ENCODE results near the gene ZNF283. TPM values are rescaled to one million over a fixed set of nuclear protein-coding genes. Genes with fewer than 3 reads are reported as not detected.

The ZNF283 gene
- total RNA-seq, 1 donor from 2014 or later = 19.8 TPM

- Histone ChIP-seq H3K79me2 (ENCODE audit: low read depth) (no peaks in the 10 kb centered on the region), H3K9me3 (ENCODE audit: low read depth) (peaks cover 35% of the 10 kb centered on the region), H4K20me1 (ENCODE audit: low read depth) (no peaks in the 10 kb centered on the region), H3K27me3 (no peaks in the 10 kb centered on the region), H3K4me2 (no peak overlapping the region), H3K36me3 (peaks cover 65% of the 10 kb centered on the region), H3K4me1 (no peaks in the 10 kb centered on the region), H3F3A (ENCODE audit: low read depth) (no peaks in the 10 kb centered on the region), H2AFZ (replicated peaks) (no peak overlapping the region), H3K9ac (no peak overlapping the region), H3K4me3 (no peak overlapping the region), H3K27ac (no peak overlapping the region)
- peaks cover 69% of the 10 kb centered on the region for H3K36me3 Mint-ChIP-seq
- no peak overlapping the region for H3K4me3 Mint-ChIP-seq
- peaks cover 51% of the 10 kb centered on the region for H3K9me3 Mint-ChIP-seq
- no peak overlapping the region for H3K27ac Mint-ChIP-seq
- DNase-seq (ENCODE audit: low spot score) = no peak
- peaks cover 3% of the 10 kb centered on the region for H3K27me3 Mint-ChIP-seq (ENCODE audit: insufficient read depth, low read depth)
- H3K4me1 Mint-ChIP-seq = no peaks in the 10 kb centered on the region
- TF ChIP-seq CTCF (IDR thresholded peaks at IDR 0.05) = no peak
- TF ChIP-seq EZH2phosphoT487 (IDR thresholded peaks at IDR 0.05) = no peak
- no peak for TF ChIP-seq EZH2 (IDR thresholded peaks at IDR 0.05)
Measured at GRCh38 chr19:43839139-43839538, 12.0 kb downstream of the ZNF283 start.

GRCh38 chr19:43842007-43842406 lies 14.9 kb downstream of the ZNF283 start:
- Histone ChIP-seq H3K4me3 (no peak overlapping the region), H3F3A (ENCODE audit: low read depth) (no peaks in the 10 kb centered on the region), H3K4me1 (no peaks in the 10 kb centered on the region), H3K4me2 (no peak overlapping the region), H4K20me1 (ENCODE audit: low read depth) (no peaks in the 10 kb centered on the region), H3K9me3 (ENCODE audit: low read depth) (peaks cover 52% of the 10 kb centered on the region), H3K27me3 (no peaks in the 10 kb centered on the region), H3K9ac (no peak overlapping the region), H3K27ac (no peak overlapping the region), H3K36me3 (peaks cover 74% of the 10 kb centered on the region), H3K79me2 (ENCODE audit: low read depth) (no peaks in the 10 kb centered on the region), H2AFZ (replicated peaks) (no peak overlapping the region)
- DNase-seq (ENCODE audit: low spot score) = no peak
- no peak overlapping the region for H3K27ac Mint-ChIP-seq
- peaks cover 63% of the 10 kb centered on the region for H3K36me3 Mint-ChIP-seq
- peaks cover 63% of the 10 kb centered on the region for H3K9me3 Mint-ChIP-seq
- no peak overlapping the region for H3K4me3 Mint-ChIP-seq
- H3K27me3 Mint-ChIP-seq (ENCODE audit: insufficient read depth, low read depth) = peaks cover 3% of the 10 kb centered on the region
- no peak for TF ChIP-seq CTCF (IDR thresholded peaks at IDR 0.05)
- no peak for TF ChIP-seq EZH2phosphoT487 (IDR thresholded peaks at IDR 0.05)
- TF ChIP-seq EZH2 (IDR thresholded peaks at IDR 0.05) = no peak
- H3K4me1 Mint-ChIP-seq = no peaks in the 10 kb centered on the region

GRCh38 chr19:43847246-43847645 lies 20.1 kb downstream of the ZNF283 start:
- Mint-ChIP-seq H3K27me3 (ENCODE audit: insufficient read depth, low read depth) (no peaks in the 10 kb centered on the region), H3K27ac (no peak overlapping the region), H3K4me3 (no peak overlapping the region), H3K9me3 (peaks cover 64% of the 10 kb centered on the region), H3K4me1 (no peaks in the 10 kb centered on the region), H3K36me3 (peaks cover 46% of the 10 kb centered on the region)
- H3K4me3 ChIP-seq = no peak overlapping the region
- no peak for DNase-seq (ENCODE audit: low spot score)
- TF ChIP-seq EZH2phosphoT487 (IDR thresholded peaks at IDR 0.05) (no peak), CTCF (IDR thresholded peaks at IDR 0.05) (no peak), EZH2 (IDR thresholded peaks at IDR 0.05) (no peak)
- peaks cover 50% of the 10 kb centered on the region for H3K36me3 ChIP-seq
- H2AFZ ChIP-seq (replicated peaks) = no peak overlapping the region
- H3K9me3 ChIP-seq (ENCODE audit: low read depth) = peaks cover 33% of the 10 kb centered on the region
- H3K27me3 ChIP-seq = no peaks in the 10 kb centered on the region
- no peaks in the 10 kb centered on the region for H3K79me2 ChIP-seq (ENCODE audit: low read depth)
- H3K4me2 ChIP-seq = no peak overlapping the region
- no peaks in the 10 kb centered on the region for H3K4me1 ChIP-seq
- H3K9ac ChIP-seq = no peak overlapping the region
- no peaks in the 10 kb centered on the region for H3F3A ChIP-seq (ENCODE audit: low read depth)
- no peaks in the 10 kb centered on the region for H4K20me1 ChIP-seq (ENCODE audit: low read depth)
- H3K27ac ChIP-seq = no peak overlapping the region

All from neural progenitor cell (in vitro differentiated cells).